HepG2 (cell line): ENCODE measurements around the gene VEGFC. TPM values are rescaled to one million over a fixed set of nuclear protein-coding genes. Genes with fewer than 3 reads are reported as not detected.

ENCODE experiments used
- ATAC-seq: fragments of 200-7000 bp; cut with Tn5 transposase; 3 replicates; pipeline ENCODE4 v1.9.1; 2020; ENCODE audit warnings: mild to moderate bottlenecking, moderate library complexity
- BruUV-seq: library from RNA; stranded (reverse); fragments of 400-500 nt; replicated peaks from 2 replicates; lab custom pipeline; 2021; lab: Mats Ljungman, UMichigan
- CTCF ChIA-PET: fragments of 300-600 bp; formaldehyde crosslinking; extraction: SDS; loops from one replicate; lab custom pipeline; 2021; ENCODE audit warnings: low total read pairs, inconsistent platforms, low intra/inter-chr PET ratio; lab: Yijun Ruan, JAX
- POLR2A ChIA-PET: fragments of 350-600 bp; sonication (Branson Sonifier 250); formaldehyde crosslinking; loops from one replicate; lab custom pipeline; 2020; ENCODE audit warnings: antibody characterized with exemption, inconsistent platforms; lab: Yijun Ruan, JAX
- DNase-seq: peaks from one replicate; pipeline ENCODE4 v3.0.0-alpha.2; 2015; ENCODE audit warnings: low spot score
- FAIRE-seq: peaks from 3 replicates; lab custom pipeline; 2011; peaks lifted over from hg19 to GRCh38; lab: Jason Lieb, UNC
- H2AFZ ChIP-seq: one replicate; pipeline ENCODE4 v1.6.1; 2011; ENCODE audit warnings: low read length, inconsistent platforms
- H3K27ac ChIP-seq: fragments of 300-600 bp; 3 replicates; pipeline ENCODE4 v1.8.0; 2011; ENCODE audit warnings: mixed run types, mild to moderate bottlenecking, mixed read lengths, low read length, inconsistent platforms; ENCODE audit not compliant: insufficient read depth; ENCODE audit errors: extremely low read length
- H3K27me3 ChIP-seq, 2 experiments: fragments of 200-600 bp in 1 of 2; 2 replicates in 1 of 2; 3 replicates in 1 of 2; pipeline versions ENCODE4 v1.6.0 to v1.8.0; 2011; ENCODE audit warnings: low read length in 2 of 2, mild to moderate bottlenecking in 2 of 2, moderate library complexity in 2 of 2, inconsistent platforms in 1 of 2; ENCODE audit not compliant: insufficient read depth in 2 of 2, control insufficient read depth in 1 of 2
- H3K36me3 ChIP-seq, 2 experiments: fragments of 200-600 bp in 1 of 2; replicated peaks in 1 of 2; 2 replicates in 1 of 2; 3 replicates in 1 of 2; pipeline versions ENCODE4 v1.5.1 to v1.8.0; 2011; ENCODE audit warnings: low read length in 2 of 2, inconsistent platforms in 1 of 2; ENCODE audit not compliant: insufficient read depth in 2 of 2, control insufficient read depth in 1 of 2
- H3K4me1 ChIP-seq: 2 replicates; pipeline ENCODE4 v1.5.1; 2012; ENCODE audit warnings: low read length, inconsistent platforms; ENCODE audit not compliant: insufficient read depth
- H3K4me2 ChIP-seq: 2 replicates; pipeline ENCODE4 v1.6.0; 2011; ENCODE audit warnings: low read depth, low read length, inconsistent platforms
- H3K4me3 ChIP-seq, 3 experiments: fragments of 200-600 bp in 1 of 3; sonication (generic), shearing (Covaris generic) in 1 of 3; replicated peaks in 1 of 3; 2 replicates each; pipeline ENCODE4 v1.5.1; 2011 to 2016; ENCODE audit warnings: low read length in 3 of 3, inconsistent platforms in 2 of 3, low read depth in 2 of 3, mild to moderate bottlenecking in 2 of 3, control low read depth in 1 of 3, mixed read lengths in 1 of 3; ENCODE audit not compliant: insufficient read depth in 1 of 3
- H3K79me2 ChIP-seq: one replicate; pipeline ENCODE4 v1.6.1; 2011; ENCODE audit warnings: low read length, inconsistent platforms; ENCODE audit not compliant: insufficient read depth
- H3K9ac ChIP-seq: 2 replicates; pipeline ENCODE4 v1.6.0; 2011; ENCODE audit warnings: mild to moderate bottlenecking, low read depth, low read length, inconsistent platforms; ENCODE audit not compliant: insufficient read depth
- H3K9me3 ChIP-seq: 2 replicates; pipeline ENCODE4 v1.5.1; 2012; ENCODE audit warnings: mild to moderate bottlenecking, low read length
- H4K20me1 ChIP-seq: 2 replicates; pipeline ENCODE4 v1.6.0; 2011; ENCODE audit warnings: inconsistent platforms, mild to moderate bottlenecking, low read length, moderate library complexity; ENCODE audit not compliant: insufficient read depth
- AGO1 ChIP-seq: fragments of 200-400 bp; formaldehyde crosslinking; IDR thresholded peaks from 2 replicates; pipeline ENCODE4 v1.6.1; 2017; ENCODE audit warnings: mild to moderate bottlenecking, low read depth, low read length, moderate library complexity; ENCODE audit not compliant: poor library complexity, severe bottlenecking
- ESRRA ChIP-seq: sonication (generic); formaldehyde crosslinking; IDR thresholded peaks from 2 replicates; pipeline ENCODE4 v1.5.1; 2020; ENCODE audit warnings: mild to moderate bottlenecking, low read depth, missing genetic modification reagents
- KLF16 ChIP-seq, 2 experiments: sonication (generic) in 1 of 2; formaldehyde crosslinking in 1 of 2; IDR thresholded peaks; 2 replicates each; pipeline versions ENCODE4 v1.6.1 to v1.8.0; 2016 to 2023; ENCODE audit warnings: missing genetic modification reagents in 2 of 2, missing compliant biosample characterization in 1 of 2
- LCORL ChIP-seq, 2 experiments: fragments of 450-650 bp in 1 of 2; sonication (generic) in 1 of 2; formaldehyde crosslinking in 1 of 2; IDR thresholded peaks; 2 replicates each; pipeline versions ENCODE4 v1.5.0 to v1.6.1; 2017 to 2020; ENCODE audit warnings: antibody characterized with exemption in 1 of 2, missing genetic modification reagents in 1 of 2
- TAF1 ChIP-seq: sonication (generic); formaldehyde crosslinking; IDR thresholded peaks from 2 replicates; pipeline ENCODE4 v1.4.0; 2020; ENCODE audit warnings: missing genetic modification reagents
- ZBTB33 ChIP-seq: sonication (generic); formaldehyde crosslinking; IDR thresholded peaks from 2 replicates; pipeline ENCODE4 v1.4.0; 2020; ENCODE audit warnings: missing genetic modification reagents
- ZNF235 ChIP-seq: sonication (generic); formaldehyde crosslinking; IDR thresholded peaks from 2 replicates; pipeline ENCODE4 v1.8.1; 2023; ENCODE audit warnings: mild to moderate bottlenecking, missing genetic modification reagents, borderline replicate concordance
- WGBS: methylation state at CpG from one replicate; pipeline ENCODE4 v1.1.6; 2017; ENCODE audit warnings: low lambda C conversion rate; 5-methylcytosine and 5-hydroxymethylcytosine counted together
- in situ Hi-C: cut with HindIII; loops from 2 replicates; pipeline ENCODE4 v1.10.0; 2017; ENCODE audit warnings: low pct_unique_long_range_greater_than_20kb; ENCODE audit not compliant: extremely low pct_ligation_motif_present
- intact Hi-C: fragments of 100-400 bp; cut with micrococcal nuclease; formaldehyde crosslinking; loops from one replicate; pipeline ENCODE4 v1.10.0; 2022; ENCODE audit not compliant: unreplicated experiment
- polyA plus RNA-seq, 8 experiments: library from polyadenylated mRNA; depleted of rRNA in 3 of 8; stranded (reverse) in 7 of 8; unstranded in 1 of 8; fragments of >200 nt; fragmentation: Illumina TruSeq in 4 of 8; extraction: Trizol in 4 of 8; gene quantifications; 2 replicates each; pipeline versions ENCODE4 v1.2.1 to v1.2.3, GENCODE V29; 2011 to 2016; ENCODE audit warnings: low read depth in 4 of 8, missing spikeins in 1 of 8, mixed read lengths in 1 of 8; ENCODE audit not compliant: insufficient read depth in 1 of 8
- total RNA-seq, 5 experiments: library from RNA; depleted of rRNA; stranded (reverse); fragments of >200 nt; fragmentation: Illumina TruSeq; extraction: Trizol; gene quantifications; 2 replicates each; pipeline ENCODE4 v1.2.3, GENCODE V29; 2016; ENCODE audit warnings: low read depth in 1 of 5
- TF ChIP-seq, protein P1 (sequence below): IDR thresholded peaks from 2 replicates; pipeline ENCODE4 v1.6.1; 2016; ENCODE audit warnings: low read depth

VEGFC gene
- total and polyA plus RNA-seq, 2 of the 13 experiments (the other 11 are each of a cell fraction or from before 2014, with no cell fraction given), result not detected

GRCh38 chr4:176800891-176801534, 8.3 kb upstream of the VEGFC start:
- no peaks in the 10 kb centered on the region for H4K20me1 ChIP-seq
- in situ Hi-C loops, result no loop called here
- CTCF ChIA-PET, result no interaction called here

DNA sequence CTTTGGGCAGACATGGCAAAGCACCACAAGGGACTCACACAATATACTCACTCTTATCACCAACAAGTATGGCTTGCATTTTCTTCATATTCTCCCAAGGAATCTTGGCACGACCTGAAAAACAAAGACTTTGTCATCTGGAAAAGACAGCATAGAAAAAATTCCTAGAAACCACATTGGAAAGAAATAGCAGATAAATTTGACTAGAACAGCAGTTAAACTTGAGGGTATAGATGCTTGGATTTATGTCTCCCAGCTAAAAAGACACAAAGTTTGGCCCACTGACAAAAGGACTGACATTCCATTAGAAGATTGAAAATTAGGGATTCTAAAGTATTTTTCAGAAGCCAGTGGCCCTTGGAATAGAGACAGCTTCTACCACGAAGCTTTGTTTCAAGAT, 6.9 kb upstream of the VEGFC start:
- Histone ChIP-seq H2AFZ (no peak overlapping the region), H3K4me1 (no peaks in the 10 kb centered on the region), H3K27me3 (no peaks in the 10 kb centered on the region; a peak in 2 of 5 replicates), H3K4me2 (no peak overlapping the region), H3K9me3 (no peaks in the 10 kb centered on the region), H4K20me1 (no peaks in the 10 kb centered on the region), H3K79me2 (no peaks in the 10 kb centered on the region), H3K36me3 (no peaks in the 10 kb centered on the region), H3K4me3 (no peak overlapping the region), H3K27ac (no peak overlapping the region), H3K9ac (no peak overlapping the region)
- no TSS peak for BruUV-seq
- no peak for ATAC-seq
- 0% methylated on average over 2 of the region's 2 CpGs for WGBS
- intact Hi-C loops (no loop called here), in situ Hi-C loops (no loop called here)
- POLR2A ChIA-PET, result no interaction called here
- CTCF ChIA-PET, result no interaction called here
- FAIRE-seq, result no peak
- DNase-seq, result no peak
- TF ChIP-seq, protein P1, sequence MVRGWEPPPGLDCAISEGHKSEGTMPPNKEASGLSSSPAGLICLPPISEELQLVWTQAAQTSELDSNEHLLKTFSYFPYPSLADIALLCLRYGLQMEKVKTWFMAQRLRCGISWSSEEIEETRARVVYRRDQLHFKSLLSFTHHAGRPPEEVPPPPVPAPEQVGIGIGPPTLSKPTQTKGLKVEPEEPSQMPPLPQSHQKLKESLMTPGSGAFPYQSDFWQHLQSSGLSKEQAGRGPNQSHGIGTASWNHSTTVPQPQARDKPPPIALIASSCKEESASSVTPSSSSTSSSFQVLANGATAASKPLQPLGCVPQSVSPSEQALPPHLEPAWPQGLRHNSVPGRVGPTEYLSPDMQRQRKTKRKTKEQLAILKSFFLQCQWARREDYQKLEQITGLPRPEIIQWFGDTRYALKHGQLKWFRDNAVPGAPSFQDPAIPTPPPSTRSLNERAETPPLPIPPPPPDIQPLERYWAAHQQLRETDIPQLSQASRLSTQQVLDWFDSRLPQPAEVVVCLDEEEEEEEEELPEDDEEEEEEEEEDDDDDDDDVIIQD (CRISPR knock-in tag), result no peak
- TF ChIP-seq LCORL (IDR thresholded peaks at IDR 0.05) (no peak), LCORL (CRISPR knock-in tag; IDR thresholded peaks at IDR 0.05) (no peak), KLF16 (CRISPR knock-in tag; IDR thresholded peaks at IDR 0.05) (no peak), ZNF235 (no peak), TAF1 (no peak), AGO1 (no peak)

More at GRCh38 chr4:176800891-176801534, 8.3 kb upstream of the VEGFC start:
- H3K4me3 ChIP-seq, result no peak overlapping the region
- TF ChIP-seq ZBTB33 (CRISPR knock-in tag) (no peak), ESRRA (CRISPR knock-in tag) (no peak)
- WGBS, result 0% methylated on average over 2 of the region's 2 CpGs
- H3K79me2 ChIP-seq, result no peaks in the 10 kb centered on the region
- no peaks in the 10 kb centered on the region for H3K9me3 ChIP-seq
- no peaks in the 10 kb centered on the region for H3K36me3 ChIP-seq
- no peaks in the 10 kb centered on the region; a peak in 2 of 5 replicates for H3K27me3 ChIP-seq
- FAIRE-seq (no peak), ATAC-seq (no peak), DNase-seq (no peak)
- no peak overlapping the region for H2AFZ ChIP-seq
- intact Hi-C loops, result no loop called here
- no peaks in the 10 kb centered on the region for H3K4me1 ChIP-seq
- POLR2A ChIA-PET, result no interaction called here
- no peak overlapping the region for H3K4me2 ChIP-seq
- no TSS peak for BruUV-seq
- H3K27ac ChIP-seq, result no peak overlapping the region
- no peak overlapping the region for H3K9ac ChIP-seq
